GM10266 (cell line): ENCODE results near the gene DUSP14.
"Not testable (repeated sequence)": the region's sequence is repeated elsewhere in the genome, so short reads cannot be mapped to it uniquely, and the experiment has no call there.

Source experiments
- DNase-seq: peaks from one replicate; pipeline ENCODE4 v3.0.0; 2012; ENCODE audit errors: extremely low spot score
- CTCF ChIP-seq: IDR thresholded peaks from 2 replicates; pipeline ENCODE4 v1.5.1; 2012; ENCODE audit warnings: mild to moderate bottlenecking, low read depth; ENCODE audit not compliant: control insufficient read depth, insufficient read depth; ENCODE audit errors: missing control alignments

DUSP14 gene

GRCh38 chr17:37489197-37490001, at the start of gene DUSP14:
Gene DUSP14 (plus strand): TSS chr17:37489891. CDS start chr17:37512273, 22,382 bp downstream.
- TF ChIP-seq CTCF, result no peak
- peak; percentile 99 for DNase-seq

GRCh38 chr17:37440424-37440823, 49.3 kb upstream of the DUSP14 start:
- TF ChIP-seq CTCF, result no peak

GRCh38 chr17:37441369-37442014, 48.2 kb upstream of the DUSP14 start:
- DNase-seq, result peak; percentile 42

More at GRCh38 chr17:37440424-37440823, 49.3 kb upstream of the DUSP14 start:
- no peak for DNase-seq

- TF ChIP-seq CTCF, result no peak
- peak; percentile 35 for DNase-seq
Measured at GRCh38 chr17:37446027-37446426, 43.7 kb upstream of the DUSP14 start.

GRCh38 chr17:37447641-37448040, 42.0 kb upstream of the DUSP14 start:
- TF ChIP-seq CTCF, result no peak
- no peak for DNase-seq

- DNase-seq, result no peak
- TF ChIP-seq CTCF, result no peak
Measured at GRCh38 chr17:37450112-37450511, 39.6 kb upstream of the DUSP14 start.

- DNase-seq, result not testable (repeated sequence)
Measured at GRCh38 chr17:37457801-37458200, 31.9 kb upstream of the DUSP14 start.

- no peak for DNase-seq
- no peak for TF ChIP-seq CTCF
Measured at GRCh38 chr17:37458805-37459204, 30.9 kb upstream of the DUSP14 start.
